SK-N-MC (cell line): Measurements from ENCODE around the gene VPS13A.
"Not testable (repeated sequence)": the region's sequence is repeated elsewhere in the genome, so short reads cannot be mapped to it uniquely, and the experiment has no call there.

Source experiments
- DNase-seq: peaks from one replicate; pipeline ENCODE4 v3.0.0-alpha.2; 2011; ENCODE audit warnings: low read depth, low spot score
- H3K27ac ChIP-seq: fragments of 200-600 bp; sonication (generic); 2 replicates; pipeline ENCODE4 v1.5.1; 2016; ENCODE audit warnings: mixed run types
- H3K36me3 ChIP-seq: fragments of 200-600 bp; sonication (generic); 2 replicates; pipeline ENCODE4 v1.6.1; 2017; ENCODE audit warnings: antibody characterized with exemption, low read length, mixed read lengths; ENCODE audit not compliant: insufficient read depth
- H3K4me3 ChIP-seq: fragments of 200-600 bp; sonication (generic); 2 replicates; pipeline ENCODE4 v1.5.1; 2016
- H3K9ac ChIP-seq: fragments of 200-600 bp; sonication (generic); 2 replicates; pipeline ENCODE4 v1.8.0; 2017; ENCODE audit warnings: mixed run types, mixed read lengths; ENCODE audit not compliant: insufficient read length
- H3K9me3 ChIP-seq: fragments of 200-600 bp; sonication (generic); 2 replicates; pipeline ENCODE4 v1.6.1; 2017; ENCODE audit warnings: low read depth, mild to moderate bottlenecking, antibody characterized with exemption, low read length, moderate library complexity, mixed read lengths
- EZH2 ChIP-seq: fragments of 200-600 bp; sonication (generic); IDR thresholded peaks from one replicate; pipeline ENCODE4 v1.6.1; 2017; ENCODE audit warnings: antibody characterized with exemption
- FOXP2 ChIP-seq: optimal IDR thresholded peaks from 2 replicates; pipeline ENCODE3; 2011; ENCODE audit warnings: mild to moderate bottlenecking, moderate library complexity; ENCODE audit not compliant: insufficient read depth; ENCODE audit errors: extremely low read length, control extremely low read depth
- POLR2AphosphoS5 ChIP-seq: IDR thresholded peaks from 2 replicates; pipeline ENCODE4 v1.6.1; 2012; ENCODE audit warnings: mild to moderate bottlenecking, low read depth, low read length, borderline replicate concordance

Gene VPS13A

GRCh38 chr9:77261605-77262004 is 84.3 kb downstream of the VPS13A start:
- no peak overlapping the region for H3K9ac ChIP-seq
- DNase-seq, result no peak
- no peak for TF ChIP-seq FOXP2
- no peak for TF ChIP-seq POLR2AphosphoS5
- TF ChIP-seq EZH2, result no peak
- no peak overlapping the region for H3K4me3 ChIP-seq
- no peaks in the 10 kb centered on the region; the same call in 1 of the 2 replicates for H3K36me3 ChIP-seq
- H3K9me3 ChIP-seq, result no peaks in the 10 kb centered on the region
- H3K27ac ChIP-seq, result no peak overlapping the region

GRCh38 chr9:77267762-77268161 is 90.4 kb downstream of the VPS13A start:
- DNase-seq, H3K9me3 ChIP-seq, H3K36me3 ChIP-seq, H3K4me3 ChIP-seq, H3K27ac ChIP-seq, H3K9ac ChIP-seq: not testable (repeated sequence)

GRCh38 chr9:77271023-77271690 is 93.8 kb downstream of the VPS13A start:
- Histone ChIP-seq H3K9me3 (no peaks in the 10 kb centered on the region), H3K36me3 (no peaks in the 10 kb centered on the region), H3K9ac (no peak overlapping the region), H3K4me3 (no peak overlapping the region), H3K27ac (no peak overlapping the region)
- no peak for DNase-seq
- TF ChIP-seq EZH2 (no peak), FOXP2 (no peak)

GRCh38 chr9:77276799-77277198 is 99.5 kb downstream of the VPS13A start:
- DNase-seq, result no peak
- TF ChIP-seq POLR2AphosphoS5 (no peak), EZH2 (no peak), FOXP2 (no peak)
- no peaks in the 10 kb centered on the region for H3K36me3 ChIP-seq
- H3K9me3 ChIP-seq, result no peaks in the 10 kb centered on the region
- no peak overlapping the region for H3K27ac ChIP-seq
- H3K4me3 ChIP-seq, result no peak overlapping the region
- no peak overlapping the region for H3K9ac ChIP-seq

GRCh38 chr9:77277719-77278118 is 100.4 kb downstream of the VPS13A start:
- Histone ChIP-seq H3K9ac (no peak overlapping the region), H3K4me3 (no peak overlapping the region), H3K9me3 (no peaks in the 10 kb centered on the region), H3K27ac (no peak overlapping the region), H3K36me3 (no peaks in the 10 kb centered on the region)
- no peak for DNase-seq
- no peak for TF ChIP-seq POLR2AphosphoS5
- no peak for TF ChIP-seq FOXP2
- TF ChIP-seq EZH2, result no peak

DNA sequence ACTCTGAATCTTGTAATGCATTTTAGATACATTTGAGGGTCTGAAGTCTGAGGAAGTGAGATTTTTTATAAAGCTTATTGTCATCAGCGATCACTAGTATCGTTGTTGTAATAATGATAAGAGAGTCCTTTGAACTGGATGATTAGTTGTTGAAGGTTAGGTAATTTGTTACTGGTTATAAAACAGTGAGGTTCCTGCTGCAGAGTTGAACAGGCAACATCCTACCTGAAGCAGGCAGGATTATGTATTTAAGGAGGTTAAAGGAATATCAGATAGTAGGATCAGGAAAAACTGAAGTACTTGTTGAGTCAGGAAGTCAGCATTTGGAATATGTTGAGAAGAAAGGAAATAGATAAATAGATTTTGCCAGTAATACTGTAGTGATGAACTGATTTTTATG is 106.7 kb downstream of the VPS13A start:
- Histone ChIP-seq H3K4me3 (no peak overlapping the region), H3K9ac (no peak overlapping the region), H3K27ac (no peak overlapping the region), H3K9me3 (no peaks in the 10 kb centered on the region), H3K36me3 (peaks cover 6% of the 10 kb centered on the region; the same call in 1 of the 2 replicates)
- TF ChIP-seq FOXP2 (no peak), EZH2 (no peak), POLR2AphosphoS5 (no peak)
- no peak for DNase-seq

DNA sequence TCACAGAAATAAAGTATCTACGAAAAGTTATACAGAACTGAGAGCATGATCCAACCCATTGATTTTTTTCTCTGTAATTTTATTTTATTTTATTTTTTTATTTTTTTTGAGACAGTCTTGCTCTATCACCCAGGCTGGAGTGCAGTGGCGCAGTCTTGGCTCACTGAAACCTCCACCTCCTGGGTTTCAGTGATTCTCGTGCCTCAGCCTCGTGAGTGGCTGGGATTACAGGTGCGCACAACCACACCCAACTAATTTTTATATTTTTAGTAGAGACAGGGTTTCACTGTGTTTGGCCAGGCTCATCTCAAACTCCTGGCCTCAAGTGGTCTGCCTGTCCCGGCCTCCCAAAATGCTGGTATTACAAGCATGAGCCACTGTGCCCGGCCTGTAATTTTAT is 107.3 kb downstream of the VPS13A start:
- DNase-seq, result no peak
- no peak overlapping the region for H3K9ac ChIP-seq
- peaks cover 6% of the 10 kb centered on the region; the same call in 1 of the 2 replicates for H3K36me3 ChIP-seq
- no peak overlapping the region for H3K27ac ChIP-seq
- no peaks in the 10 kb centered on the region for H3K9me3 ChIP-seq
- no peak overlapping the region for H3K4me3 ChIP-seq
- no peak for TF ChIP-seq POLR2AphosphoS5
- TF ChIP-seq EZH2, result no peak
- TF ChIP-seq FOXP2, result no peak

DNA sequence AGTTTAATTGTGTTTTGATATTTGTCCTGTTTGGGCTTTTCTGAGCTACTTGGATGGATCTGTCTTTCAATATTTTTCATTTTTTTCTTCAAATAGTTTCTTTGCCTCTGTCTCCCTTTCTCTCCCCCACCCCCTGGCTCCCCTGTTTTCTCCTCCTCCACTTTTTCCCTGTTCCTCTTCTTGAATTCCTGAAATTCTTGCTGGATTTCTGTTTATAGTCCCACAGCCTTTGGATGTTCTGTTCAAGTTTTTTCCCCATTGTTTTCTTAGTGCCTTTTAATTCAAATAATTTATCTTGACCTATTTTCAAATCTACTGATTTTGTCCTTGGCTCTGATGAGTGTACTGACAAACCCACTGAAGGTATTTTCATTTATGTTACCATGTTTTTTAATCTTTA is 113.0 kb downstream of the VPS13A start:
- no peak overlapping the region for H3K27ac ChIP-seq
- H3K9ac ChIP-seq, result no peak overlapping the region
- no peak for DNase-seq
- no peak overlapping the region for H3K4me3 ChIP-seq
- TF ChIP-seq POLR2AphosphoS5 (no peak), FOXP2 (no peak), EZH2 (no peak)
- peaks cover 6% of the 10 kb centered on the region; the same call in 1 of the 2 replicates for H3K36me3 ChIP-seq
- H3K9me3 ChIP-seq, result no peaks in the 10 kb centered on the region

DNA sequence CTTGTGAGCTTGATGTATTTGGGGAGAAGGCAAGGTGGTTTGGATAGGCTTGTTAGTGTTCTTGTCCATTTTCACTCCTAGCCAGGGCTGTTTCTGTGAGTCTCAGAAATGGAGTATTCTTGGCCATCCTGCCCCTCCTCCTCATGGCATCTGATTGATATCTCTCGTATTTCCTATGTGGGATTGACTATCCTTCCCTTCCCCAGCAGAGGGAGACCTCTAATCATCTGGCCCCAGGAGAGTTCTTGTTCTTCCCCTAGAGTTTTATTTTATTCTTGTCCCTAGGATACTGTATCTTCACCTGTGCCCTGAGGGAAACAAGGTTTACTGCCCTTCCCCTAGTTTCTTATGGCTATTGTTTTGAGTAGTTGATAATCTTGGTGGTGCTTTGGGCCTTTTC is 114.4 kb downstream of the VPS13A start:
- no peaks in the 10 kb centered on the region for H3K9me3 ChIP-seq
- TF ChIP-seq POLR2AphosphoS5 (no peak), EZH2 (no peak), FOXP2 (no peak)
- H3K4me3 ChIP-seq, result no peak overlapping the region
- H3K36me3 ChIP-seq, result peaks cover 6% of the 10 kb centered on the region; the same call in 1 of the 2 replicates
- no peak overlapping the region for H3K9ac ChIP-seq
- H3K27ac ChIP-seq, result no peak overlapping the region
- no peak for DNase-seq
